GM18507 (cell line): ENCODE results near the gene SORL1-AS1.

Source experiments
- DNase-seq: peaks from one replicate; pipeline ENCODE4 v3.0.0; 2011; ENCODE audit warnings: low read depth; ENCODE audit not compliant: insufficient read length; ENCODE audit errors: extremely low spot score
- FAIRE-seq: peaks from 2 replicates; lab custom pipeline; 2011; peaks lifted over from hg19 to GRCh38; lab: Jason Lieb, UNC

SORL1-AS1 gene

DNA sequence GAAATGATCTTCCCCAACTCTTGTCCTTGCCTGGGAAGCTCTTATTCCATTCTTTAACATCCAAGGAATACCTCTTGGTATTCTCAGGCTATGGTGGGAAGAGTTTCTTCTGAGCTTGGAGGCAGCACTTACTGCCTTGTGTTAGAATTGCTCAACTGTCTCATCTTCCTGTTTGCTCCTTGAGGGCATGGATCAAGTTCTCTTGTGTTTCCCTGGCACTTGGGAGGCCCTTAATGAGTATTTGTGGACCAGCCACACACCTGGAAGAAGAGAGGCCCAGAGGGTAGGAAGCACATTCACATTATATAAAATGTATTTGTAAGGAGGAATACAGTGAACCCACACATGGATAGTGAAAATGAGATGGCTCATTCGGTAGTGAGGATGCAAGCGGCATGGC is 3.4 kb upstream of the SORL1-AS1 start:
- DNase-seq = no peak
- FAIRE-seq = peak; percentile 50

DNA sequence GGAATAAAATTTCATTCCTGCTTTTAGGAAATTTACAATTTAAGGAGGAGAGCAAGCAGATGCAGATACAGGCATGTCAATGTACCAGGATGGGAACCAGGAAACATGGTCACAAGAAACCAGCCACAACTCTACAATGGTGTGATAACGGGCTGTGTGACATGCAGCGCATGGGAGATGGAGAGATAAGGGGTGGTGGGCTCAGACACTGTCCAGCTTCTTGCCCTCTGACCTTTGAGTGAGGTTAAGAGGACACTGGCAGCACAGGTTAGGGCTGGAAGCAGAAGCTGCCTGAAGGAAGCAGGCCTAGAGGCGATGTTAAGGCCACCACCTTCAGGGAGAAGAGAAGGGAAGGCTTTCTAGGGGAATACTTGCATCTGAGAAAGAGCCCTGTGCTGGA is 2.3 kb upstream of the SORL1-AS1 start:
- no peak for FAIRE-seq
- no peak for DNase-seq

DNA sequence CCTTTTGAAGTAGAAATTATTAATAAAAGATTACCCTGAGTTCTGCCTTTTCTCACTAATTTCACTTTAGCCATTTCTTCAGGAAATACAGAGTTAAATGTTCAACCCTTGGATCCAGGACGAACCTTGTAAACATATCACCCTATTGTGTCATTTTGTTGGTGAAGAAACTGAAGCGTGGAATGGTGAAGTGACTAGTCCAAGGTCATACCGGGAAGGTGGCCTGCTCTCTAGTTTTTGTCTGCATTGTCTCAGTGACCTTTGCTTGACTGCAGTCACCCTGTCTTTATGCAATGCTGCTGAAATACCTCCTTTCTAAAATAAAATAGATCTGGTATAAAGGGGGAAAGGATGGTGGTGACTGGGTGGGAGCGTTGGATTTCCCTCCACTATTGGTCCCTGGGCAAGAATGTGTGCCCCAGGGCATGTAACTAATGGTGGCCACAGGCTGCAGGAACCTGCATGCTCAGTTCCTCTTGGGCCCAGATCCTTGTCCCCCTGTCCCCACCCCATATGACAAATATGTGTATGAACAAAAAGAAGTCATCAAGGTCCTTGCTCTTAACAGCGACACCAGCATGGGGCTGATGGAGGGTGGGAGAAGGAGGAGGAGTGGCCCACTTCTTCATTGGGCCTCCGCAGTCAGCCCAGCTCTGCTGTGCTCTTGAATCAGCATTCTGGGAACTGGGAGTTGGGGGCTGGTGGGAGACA is 977 bp upstream of the SORL1-AS1 start:
- FAIRE-seq = peak; percentile 48
- no peak for DNase-seq

DNA sequence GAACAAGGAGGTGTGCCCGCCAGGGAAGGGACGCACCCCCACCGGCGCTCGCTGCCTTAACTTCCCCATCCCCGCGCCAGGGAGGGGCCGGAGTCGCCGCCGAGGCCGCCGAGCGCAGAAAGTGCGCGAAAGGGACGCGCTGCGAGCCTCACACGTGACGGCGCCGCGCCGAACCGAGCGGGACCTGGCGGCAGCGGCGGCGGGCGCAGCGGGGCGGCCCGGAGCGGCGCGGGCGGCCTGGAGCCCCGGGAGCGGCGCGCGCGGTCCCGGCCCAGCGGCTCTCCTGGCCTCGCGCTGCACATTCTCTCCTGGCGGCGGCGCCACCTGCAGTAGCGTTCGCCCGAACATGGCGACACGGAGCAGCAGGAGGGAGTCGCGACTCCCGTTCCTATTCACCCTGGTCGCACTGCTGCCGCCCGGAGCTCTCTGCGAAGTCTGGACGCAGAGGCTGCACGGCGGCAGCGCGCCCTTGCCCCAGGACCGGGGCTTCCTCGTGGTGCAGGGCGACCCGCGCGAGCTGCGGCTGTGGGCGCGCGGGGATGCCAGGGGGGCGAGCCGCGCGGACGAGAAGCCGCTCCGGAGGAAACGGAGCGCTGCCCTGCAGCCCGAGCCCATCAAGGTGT is 670 bp downstream of the SORL1-AS1 start, which contains the start of gene SORL1:
SORL1 (plus strand) TSS at position 329 of the 623 bp plus-strand sequence; CDS start at position 347, 18 bp downstream.
- DNase-seq (no peak), FAIRE-seq (peak; percentile 5)

DNA sequence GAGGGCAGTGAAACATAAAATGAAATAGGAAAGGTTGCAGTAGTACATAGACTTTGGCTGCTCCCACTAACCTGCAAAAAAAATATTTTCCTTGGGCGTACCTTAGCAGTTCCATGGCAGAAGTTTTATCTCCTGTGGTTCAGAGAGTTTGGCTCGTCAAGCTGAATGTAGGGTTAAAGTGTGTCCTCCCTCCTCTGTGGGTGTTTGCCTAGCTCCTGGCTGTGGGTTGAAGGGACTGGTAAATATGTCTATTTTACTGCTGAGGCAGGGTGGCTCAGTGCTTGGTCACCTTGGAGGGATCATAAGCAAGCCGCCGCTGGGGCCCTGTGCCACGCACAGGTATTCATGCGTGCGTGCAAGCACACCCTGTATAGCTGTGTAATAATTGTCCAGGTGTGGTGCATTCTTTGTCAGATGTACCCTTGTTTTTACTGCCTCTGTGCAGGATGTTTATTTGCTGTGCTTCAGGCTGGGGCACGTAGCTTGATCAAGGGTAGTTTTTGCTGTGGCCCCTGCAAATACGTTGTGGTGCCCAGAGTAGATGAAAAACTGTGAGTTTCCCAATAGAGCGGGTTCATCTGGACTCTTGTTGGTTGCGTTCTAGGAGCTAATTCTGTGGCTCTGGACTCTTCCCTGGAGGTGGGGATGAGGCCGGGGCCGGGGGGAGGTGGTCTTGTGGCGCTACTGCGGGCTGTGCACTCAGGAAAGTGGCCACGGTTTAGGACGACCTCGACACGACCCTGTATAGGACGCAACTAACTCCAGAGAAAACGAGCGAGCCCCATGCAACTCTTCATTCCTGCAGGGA is 1.4 kb downstream of the SORL1-AS1 start:
- no peak for DNase-seq
- FAIRE-seq = peak; percentile 66

DNA sequence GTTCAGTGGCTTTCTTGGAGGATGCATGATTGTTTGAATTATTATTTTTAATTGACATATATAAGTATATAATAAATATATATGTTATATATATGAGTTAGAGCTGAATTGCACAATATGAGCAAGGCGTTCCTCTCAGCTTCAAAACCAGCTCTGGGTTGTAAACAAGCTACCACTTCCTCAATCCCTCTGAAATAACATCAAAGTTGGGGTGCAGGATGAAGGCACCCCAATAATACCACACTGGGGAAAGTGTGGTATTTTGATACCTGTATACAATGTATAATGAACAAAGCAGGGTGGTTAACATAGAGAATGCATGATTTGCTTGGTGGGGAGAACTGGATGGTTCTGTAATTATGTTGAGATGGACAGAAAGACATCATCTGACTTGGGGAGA is 2.4 kb downstream of the SORL1-AS1 start:
- DNase-seq (no peak), FAIRE-seq (no peak)

DNA sequence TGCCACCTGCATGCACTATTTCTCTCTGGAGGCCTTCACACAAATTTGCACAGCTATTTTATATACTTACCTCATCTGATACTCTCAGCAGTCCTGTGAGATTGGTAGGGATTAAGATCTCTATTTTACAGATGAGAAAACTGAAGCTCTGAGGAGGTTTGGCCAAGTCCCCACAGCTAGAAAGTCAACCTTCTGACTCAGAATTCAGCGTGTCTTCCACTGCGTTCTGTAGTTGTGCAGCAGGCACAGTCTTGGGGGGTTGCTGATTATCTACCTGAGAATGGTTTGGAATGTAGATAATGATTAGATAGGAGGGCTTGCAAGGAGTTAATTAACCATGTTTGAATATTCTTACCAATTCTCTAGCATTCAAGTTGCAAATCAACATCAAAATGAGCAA is 3.1 kb downstream of the SORL1-AS1 start:
- DNase-seq = no peak
- peak; percentile 68 for FAIRE-seq

GRCh38 chr11:121449123-121449522 is 3.6 kb downstream of the SORL1-AS1 start:
- no peak for DNase-seq
- FAIRE-seq = peak; percentile 76

DNA sequence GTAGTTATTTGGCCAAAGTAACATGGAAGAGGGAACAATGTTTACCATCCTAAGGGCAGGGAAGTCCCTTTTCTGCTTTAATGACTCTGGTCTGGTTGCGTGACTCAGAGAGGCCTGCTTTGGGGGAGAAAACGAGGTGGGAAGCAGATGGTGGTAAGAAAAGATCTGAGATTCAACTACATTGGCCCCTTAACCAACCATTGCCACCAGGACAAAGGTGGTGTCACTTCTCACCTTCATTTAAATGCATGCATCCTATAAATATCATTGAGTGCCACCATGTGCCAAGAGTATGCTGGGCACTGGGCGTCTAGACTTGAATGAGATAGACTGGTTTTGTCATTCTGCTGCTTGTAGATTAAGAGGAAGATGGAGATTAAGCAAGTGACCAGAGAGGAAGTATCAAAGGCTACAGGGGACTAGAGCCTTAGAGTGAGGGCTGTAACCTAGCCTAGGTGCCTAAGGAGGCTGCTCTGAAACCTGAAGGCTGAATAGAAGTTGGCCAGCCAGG is 4.3 kb downstream of the SORL1-AS1 start:
- FAIRE-seq (peak; percentile 87), DNase-seq (no peak)

GRCh38 chr11:121448011-121448410 is 4.8 kb downstream of the SORL1-AS1 start:
- DNase-seq = no peak
- no peak for FAIRE-seq

DNA sequence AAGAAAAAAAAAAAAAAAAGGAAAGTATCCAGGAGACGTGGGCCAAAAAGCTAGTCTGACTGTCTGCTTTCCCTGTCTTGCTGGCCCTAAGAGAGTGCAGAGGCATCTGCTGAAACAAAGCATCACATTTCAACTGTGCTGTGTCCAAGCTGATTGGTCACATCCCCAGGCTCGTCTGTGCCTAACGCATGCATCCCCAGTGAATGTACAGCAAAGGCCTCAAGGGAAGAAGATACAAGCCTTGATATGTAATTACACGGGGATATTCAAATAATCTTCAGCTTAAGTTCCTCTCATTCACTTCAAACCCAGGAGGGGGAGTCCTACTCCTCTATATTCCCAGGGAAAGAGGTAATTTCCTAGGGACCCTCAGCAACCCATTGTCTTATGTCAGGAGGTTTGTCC is 6.0 kb downstream of the SORL1-AS1 start:
- DNase-seq = no peak
- FAIRE-seq = peak; percentile 50

DNA sequence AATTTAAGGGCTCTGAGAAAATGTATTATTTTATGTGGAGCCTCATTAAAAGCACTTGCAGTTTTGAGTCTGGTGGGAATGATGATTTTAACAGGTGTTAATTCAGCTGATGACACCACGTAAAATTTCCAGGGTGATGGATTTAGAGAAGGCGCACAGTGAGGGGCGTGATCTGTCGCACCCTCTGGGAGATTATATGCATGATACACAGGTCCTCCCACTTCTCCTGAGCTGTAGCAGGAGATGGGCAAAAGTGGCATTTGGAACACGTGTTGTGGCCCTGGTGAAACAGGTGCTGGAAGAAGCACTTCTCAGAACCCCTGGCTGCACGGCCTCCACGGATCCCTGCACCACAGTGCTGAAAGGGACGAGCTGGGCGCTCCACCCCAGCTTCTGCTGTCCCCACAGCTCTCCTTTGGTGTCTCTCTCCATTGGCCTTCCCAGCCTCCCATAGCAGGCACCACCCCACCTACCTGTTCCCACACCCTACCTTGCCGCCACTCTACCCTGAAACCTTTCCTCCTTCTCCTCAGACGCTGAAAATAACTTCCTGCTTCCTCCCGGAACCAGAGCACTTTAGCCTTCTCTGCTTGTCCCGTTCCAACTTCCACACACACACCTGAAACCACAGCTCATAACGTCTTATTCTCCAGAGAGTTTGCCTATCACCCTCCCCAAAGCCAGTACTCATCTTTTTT is 7.5 kb downstream of the SORL1-AS1 start:
- DNase-seq (no peak), FAIRE-seq (peak; percentile 90)

DNA sequence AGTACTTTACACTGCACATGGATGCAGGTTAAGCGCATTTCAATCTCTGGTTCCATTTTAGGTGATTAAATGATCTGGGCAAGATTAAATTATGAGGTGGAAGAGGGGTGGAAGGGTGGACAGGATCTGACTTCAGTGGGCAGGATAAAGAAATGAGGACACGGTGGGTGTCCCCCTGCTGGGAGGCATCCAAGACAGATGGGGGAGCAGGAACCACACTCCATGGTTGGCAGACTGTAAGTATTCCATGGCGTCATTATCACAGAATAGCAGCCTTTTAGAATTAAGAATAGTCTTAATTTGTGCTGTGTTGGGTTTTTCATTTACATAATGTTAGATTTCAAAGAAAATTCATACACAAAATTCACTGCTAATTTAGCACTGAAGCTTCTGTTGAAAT is 8.2 kb downstream of the SORL1-AS1 start:
- FAIRE-seq (peak; percentile 5), DNase-seq (no peak)

- FAIRE-seq (peak; percentile 36), DNase-seq (no peak)
Measured at GRCh38 chr11:121443688-121444275, 9.0 kb downstream of the SORL1-AS1 start.

DNA sequence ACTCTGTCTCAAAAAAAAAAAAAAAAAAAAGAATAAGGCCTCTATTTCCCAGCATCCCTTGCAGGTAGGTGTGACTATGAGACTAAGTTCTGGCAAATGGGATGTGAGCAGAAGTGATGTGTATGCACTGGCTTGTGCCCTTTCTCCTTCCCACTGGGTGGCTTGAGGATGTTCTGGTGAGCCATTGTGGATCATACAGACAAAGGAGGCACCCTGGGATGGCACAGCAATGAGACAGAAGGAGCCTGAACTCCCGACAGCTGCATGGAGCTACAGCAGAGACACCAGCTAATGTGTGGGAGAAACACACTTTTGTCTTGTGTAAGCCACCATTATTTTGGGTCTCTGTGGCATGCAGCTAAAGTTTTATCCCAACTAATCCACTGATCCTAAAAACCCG is 11.2 kb downstream of the SORL1-AS1 start:
- DNase-seq (no peak), FAIRE-seq (no peak)

DNA sequence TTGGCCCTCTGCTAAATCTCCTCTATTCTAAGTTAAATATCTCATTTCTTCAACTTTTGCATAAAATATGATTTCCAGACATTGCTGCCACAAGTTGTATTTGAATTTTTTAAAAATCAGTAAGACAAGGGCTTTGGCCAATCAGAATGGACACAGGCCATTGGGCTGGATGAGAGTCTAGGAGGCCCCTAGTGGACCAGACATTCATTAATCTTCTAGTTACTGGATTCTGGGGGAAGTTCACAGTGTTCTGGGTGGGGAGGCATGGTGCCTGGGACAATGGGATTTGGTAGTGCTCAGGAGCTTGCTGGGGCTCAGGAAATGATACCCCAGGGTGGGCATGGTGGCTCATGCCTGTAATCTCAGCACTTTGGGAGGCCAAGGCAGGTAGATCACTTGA is 13.0 kb downstream of the SORL1-AS1 start:
- DNase-seq (no peak), FAIRE-seq (no peak)

- no peak for DNase-seq
- no peak for FAIRE-seq
Measured at GRCh38 chr11:121439337-121439736, 13.4 kb downstream of the SORL1-AS1 start.

DNA sequence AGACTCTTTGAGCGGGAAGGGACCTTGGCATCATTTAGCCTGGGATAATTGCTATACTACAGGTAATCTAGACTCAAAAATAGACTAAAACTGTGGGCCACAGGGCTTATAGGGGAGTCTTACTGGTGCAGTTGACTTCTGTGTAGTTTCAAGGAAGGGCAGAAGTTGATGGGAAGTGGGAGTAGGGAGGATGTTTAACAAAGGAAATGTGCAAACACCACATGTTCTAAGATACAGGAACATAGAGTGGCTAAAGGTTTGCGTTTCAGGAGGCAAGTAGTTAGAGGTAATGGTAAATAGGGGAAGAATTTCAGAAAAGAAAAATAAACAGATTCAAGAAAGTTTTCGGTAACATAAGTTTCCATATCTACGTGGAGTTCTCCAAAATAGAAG is 15.1 kb downstream of the SORL1-AS1 start:
- DNase-seq (no peak), FAIRE-seq (peak; percentile 38)

DNA sequence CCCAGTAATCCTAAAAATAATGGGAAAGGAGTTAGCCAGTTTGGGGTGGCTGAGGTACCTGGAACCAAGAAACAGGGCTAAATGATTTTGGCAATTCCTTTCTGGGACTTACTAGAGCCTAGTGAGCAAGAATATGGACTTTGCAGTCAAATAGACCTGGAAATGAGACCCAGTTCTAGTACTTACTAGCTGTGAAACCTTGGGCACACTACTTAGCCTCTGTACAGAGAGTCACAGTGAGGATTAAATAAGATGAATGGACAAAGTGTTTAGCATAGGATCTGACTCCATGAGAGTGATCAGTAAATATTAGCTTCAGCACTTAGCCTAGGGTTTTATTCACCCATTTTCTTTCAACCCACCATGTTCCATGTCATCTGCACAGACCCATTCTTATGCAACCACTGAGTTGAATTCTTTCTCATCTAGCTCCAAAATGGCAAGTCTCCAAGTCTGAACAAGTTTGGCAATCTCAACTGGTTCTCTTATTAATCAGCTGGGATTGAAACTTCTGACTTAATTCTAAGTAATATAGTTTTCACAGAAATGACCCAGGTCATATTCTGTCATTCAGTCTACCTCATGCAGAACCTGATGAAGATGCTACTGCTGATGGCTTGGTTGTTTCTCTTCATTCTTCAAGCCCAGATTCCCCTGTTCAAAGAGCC is 15.6 kb downstream of the SORL1-AS1 start:
- peak; percentile 26 for FAIRE-seq
- DNase-seq = no peak
